Umbilical cord (tissue), 2 donors: ENCODE results near the gene EMC10. TPM values are rescaled to one million over a fixed set of nuclear protein-coding genes. Genes with fewer than 3 reads are reported as not detected.
"Not testable (repeated sequence)": the region's sequence is repeated elsewhere in the genome, so short reads cannot be mapped to it uniquely, and the experiment has no call there.

ENCODE experiments used
- DNase-seq: peaks from one replicate; pipeline ENCODE4 v3.0.0-alpha.2; 2015; ENCODE audit warnings: low spot score
- total RNA-seq: library from RNA; depleted of rRNA; stranded (reverse); fragments of >200 nt; gene quantifications from one replicate; pipeline ENCODE4 v1.2.3, GENCODE V29; 2014; ENCODE audit warnings: low replicate concordance; ENCODE audit not compliant: insufficient read depth

EMC10 gene
- total RNA-seq, 1 donor from 2014 or later = 37.1 TPM

DNA sequence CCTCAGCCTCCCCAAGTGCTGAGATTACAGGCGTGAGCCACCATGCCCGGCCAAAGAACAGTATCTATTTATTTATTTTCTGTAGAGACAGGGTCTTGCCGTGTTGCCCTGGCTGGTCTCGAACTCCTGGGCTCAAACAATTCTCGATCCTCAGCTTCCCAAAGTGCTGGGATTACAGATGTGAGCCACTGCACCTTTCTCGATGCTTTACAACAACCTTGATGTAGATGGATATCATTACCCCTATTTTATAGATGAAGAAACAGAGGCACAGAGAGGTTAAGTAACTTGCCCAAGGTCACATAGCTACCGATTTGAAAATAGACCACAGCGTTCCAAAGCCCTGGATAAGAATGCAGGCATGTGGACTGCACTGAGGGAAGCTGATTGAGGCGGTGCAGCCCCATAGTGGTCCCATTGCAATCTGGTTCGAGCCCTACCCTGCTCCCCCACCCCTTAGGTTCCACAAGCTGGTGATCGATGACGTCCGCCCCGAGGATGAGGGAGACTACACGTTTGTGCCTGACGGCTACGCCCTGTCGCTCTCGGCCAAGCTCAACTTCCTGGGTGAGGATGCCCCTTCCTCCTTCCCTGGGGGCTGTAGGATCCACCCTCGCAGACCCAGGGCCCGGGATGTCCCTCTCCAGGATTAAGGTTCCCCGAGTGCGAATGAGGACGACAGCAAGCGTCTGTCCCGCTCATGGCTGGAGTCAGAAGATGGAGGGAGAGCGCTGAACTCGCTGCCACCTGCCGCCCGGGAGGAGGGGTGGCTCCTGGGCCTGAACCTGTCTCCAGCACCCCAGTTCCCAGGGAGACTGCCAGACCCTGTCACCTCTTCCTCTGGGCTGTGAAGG lies 25.7 kb upstream of the EMC10 start:
- no peak for DNase-seq

DNA sequence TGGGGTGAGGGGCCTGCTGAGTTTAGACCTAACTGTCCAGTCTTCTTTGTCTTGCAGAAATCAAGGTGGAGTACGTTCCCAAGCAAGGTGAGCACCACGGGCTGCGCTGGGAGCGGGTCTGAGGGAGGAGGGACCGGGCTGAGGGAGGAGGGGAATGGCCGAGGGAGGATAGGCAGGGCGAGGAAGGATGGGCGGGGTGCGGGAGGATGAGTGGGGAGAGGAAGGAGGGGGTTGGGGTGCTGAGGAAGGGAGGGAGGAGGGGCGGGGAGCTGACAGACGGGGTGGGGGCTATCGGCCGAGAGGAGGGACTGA lies 25.1 kb upstream of the EMC10 start:
- no peak for DNase-seq

DNA sequence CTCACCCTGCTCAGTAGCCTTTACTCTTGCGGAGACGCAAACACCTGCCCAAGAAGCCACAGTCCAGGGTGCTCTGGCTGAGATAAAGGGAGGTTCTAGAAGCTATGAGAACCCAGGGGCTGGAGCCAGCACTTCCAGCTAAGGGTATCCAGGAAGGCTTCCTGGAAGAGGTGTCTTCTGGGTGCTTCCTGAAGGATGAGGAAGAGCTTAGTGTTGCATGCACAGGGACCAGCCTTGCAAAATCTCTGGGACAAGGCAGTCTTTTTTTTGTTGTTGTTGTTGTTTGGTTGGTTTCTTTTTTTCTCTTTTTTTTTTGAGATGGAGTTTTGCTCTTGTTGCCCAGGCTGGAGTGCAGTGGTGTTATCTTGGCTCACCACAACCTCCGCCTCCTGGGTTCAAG lies 23.1 kb upstream of the EMC10 start:
- DNase-seq = no peak

DNA sequence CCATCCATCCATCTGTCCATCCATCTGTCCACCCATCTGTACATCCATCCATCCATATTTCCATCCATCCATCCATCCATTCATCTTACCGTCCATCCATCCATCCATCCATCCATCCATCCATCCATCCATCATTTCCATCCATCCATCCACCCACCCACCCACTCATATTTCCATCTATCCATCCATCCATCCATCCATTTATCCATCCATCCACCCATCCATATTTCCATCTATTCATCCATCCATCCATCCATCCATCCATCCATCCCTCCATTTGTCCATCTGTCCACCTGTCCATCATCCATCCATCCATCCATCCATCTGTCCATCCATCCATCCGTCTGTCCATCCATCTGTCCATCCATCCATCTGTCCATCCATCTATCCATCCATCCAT lies 20.3 kb upstream of the EMC10 start:
- no peak for DNase-seq

DNA sequence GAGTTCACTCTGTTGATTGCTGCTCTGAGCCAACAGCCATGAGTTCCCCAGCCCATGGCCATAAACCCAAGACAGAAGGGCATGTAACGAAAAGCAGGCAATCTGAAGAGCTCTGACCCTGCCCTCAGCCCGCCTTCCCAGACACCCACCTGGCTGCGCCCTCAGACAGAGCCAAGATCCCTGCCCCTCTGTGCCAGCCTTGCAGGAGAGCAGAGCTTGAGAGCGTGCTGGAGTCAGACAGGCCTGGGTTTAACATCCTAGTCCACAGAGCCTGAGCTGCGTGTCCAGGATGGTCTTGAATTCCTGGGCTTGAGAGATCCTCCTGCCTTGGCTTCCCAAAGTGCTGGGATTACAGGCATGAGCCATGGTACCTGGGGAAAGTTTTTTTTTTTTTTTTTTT lies 19.0 kb upstream of the EMC10 start:
- DNase-seq = no peak

DNA sequence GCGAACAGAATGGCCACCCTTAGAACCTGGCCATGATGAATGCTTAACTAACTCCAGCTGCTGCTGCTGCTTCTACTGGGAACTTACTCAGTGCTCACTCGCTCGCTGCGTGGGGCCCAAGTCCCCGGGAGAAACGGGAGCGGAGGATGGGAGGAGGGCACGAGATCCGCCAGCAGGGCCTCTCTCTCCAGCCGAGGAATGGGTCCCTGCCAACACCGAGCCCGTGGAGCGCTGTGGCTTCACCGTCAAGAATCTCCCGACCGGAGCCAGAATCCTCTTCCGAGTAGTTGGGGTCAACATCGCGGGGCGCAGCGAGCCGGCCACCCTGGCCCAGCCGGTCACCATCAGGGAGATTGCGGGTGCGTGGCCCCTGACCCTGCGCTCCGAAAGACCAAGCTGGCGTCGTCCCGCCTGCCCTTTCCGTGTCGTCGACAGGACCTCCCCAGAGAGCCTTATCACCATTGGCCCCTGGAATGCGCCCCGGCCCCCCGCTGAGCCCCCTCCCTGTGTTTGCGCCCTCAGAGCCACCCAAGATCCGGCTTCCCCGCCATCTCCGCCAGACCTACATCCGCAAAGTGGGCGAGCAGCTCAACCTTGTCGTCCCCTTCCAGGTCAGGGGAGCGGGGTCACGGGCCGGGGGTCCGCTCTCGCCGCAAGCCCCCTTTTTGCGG lies 17.8 kb upstream of the EMC10 start:
- DNase-seq = peak; percentile 55

DNA sequence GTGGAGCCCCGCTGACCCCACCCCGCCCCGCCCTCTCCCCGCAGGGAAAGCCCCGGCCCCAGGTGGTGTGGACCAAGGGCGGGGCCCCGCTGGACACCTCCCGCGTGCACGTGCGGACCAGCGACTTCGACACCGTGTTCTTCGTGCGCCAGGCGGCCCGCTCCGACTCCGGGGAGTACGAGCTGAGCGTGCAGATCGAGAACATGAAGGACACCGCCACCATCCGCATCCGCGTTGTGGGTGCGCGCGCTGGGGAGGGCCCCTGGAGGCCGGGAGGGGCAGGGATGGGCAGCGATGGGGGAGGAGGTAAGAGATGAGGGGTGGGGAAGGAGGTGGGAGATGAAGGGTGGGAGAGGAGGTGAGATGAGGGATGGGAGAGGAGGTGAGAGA lies 17.2 kb upstream of the EMC10 start:
- DNase-seq = no peak

DNA sequence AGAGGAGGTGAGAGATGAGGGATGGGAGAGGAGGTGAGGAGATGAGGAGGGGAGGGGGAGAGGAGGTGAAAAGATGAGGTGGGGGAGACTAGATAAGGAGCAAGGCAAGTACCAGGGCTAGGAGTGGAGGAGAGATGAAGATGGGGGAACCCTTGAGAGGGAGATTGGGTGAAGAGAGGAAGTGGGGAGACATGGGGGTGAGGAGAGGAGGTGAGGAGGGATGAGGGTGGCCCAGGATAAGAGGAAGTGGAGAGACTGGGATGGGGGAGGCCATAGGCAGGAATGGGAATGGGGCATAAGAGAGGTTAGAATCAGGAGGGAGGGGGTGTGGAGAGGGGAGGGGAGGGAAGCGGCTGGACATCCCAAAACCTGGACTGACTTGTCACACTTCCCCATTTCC lies 16.7 kb upstream of the EMC10 start:
- DNase-seq = no peak

DNA sequence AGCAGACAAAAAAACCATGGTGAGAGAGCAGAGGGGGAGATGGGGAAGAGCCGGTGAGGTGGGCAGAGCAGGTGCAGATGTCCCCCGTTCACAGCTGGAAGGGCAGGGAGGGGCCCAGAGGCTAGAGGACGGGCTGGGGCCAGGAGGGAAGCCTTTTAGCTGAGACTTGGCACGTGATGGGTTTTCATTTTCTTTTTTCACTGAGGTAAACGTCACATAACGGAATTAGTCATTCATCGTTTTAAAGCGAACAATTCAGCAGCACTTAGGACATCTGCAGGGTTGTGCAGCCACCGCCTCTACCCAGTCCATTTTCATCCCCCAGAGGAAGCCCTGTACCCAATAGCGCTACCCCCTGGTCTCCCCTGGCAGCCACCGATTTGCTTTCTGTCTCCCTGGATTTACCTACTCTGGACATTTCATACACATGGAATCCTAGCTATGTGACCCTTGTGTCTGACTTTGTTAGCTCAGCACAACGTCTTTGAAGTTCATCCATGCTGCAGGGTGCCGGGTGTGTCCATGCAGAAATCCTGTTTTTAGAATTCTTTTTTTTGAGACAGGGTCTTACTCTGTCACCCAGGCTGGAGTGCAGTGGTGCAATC lies 16.0 kb upstream of the EMC10 start:
- DNase-seq = peak; percentile 12

DNA sequence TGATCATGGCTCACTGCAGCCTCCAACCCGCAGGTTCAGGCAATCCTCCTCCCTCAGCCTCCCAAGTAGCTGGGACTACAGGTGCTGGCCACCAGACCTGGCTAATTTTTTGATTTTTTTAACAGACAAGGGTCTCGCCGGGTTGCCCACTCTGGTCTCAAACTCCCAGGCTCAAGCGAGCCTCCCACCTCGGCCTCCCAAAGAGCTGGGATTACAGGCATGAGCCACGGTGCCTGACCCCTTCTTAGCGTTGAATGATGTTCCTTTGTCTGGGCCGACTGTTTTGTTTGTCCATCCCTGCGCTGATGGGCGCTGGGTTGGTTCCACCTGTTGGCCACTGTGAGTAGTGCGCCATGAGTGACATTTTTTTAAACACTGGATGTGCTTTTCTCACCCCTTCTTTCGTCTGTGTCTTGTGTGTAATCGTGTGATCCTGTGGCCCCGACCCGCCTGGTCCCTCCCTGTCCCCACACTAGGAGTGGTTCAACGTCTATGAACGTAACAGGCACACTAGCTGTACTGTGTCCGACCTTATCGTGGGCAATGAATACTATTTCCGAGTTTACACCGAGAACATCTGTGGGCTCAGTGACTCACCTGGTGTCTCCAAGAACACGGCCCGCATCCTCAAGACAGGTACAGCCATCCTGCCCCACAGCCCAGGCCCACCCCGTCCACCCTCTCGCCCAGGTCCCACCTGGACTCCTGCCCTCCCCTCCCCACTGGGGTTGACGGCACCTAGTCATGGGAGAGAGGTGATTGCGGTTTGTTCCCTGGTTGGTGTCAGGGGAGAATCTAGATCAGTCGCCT lies 15.0 kb upstream of the EMC10 start:
- DNase-seq = peak; percentile 43

DNA sequence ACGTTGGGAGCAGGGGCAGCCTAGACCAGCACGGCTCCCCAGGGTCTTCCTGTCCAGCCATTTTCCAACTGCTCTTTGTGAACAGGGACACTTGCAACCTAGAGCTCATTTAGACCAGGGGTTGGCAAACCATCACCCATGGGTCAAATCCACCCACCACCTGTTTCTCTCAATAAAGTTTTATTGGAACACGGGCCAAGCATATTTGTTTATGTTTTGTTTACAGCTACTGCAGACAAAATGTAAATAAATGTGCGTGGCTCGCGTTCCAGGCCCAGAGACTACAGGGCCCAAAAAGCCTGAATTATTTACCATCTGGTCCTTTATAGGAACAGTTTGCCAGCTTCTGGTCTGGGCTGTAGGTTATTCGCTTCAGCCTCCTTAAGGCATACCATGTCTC lies 13.3 kb upstream of the EMC10 start:
- no peak for DNase-seq

DNA sequence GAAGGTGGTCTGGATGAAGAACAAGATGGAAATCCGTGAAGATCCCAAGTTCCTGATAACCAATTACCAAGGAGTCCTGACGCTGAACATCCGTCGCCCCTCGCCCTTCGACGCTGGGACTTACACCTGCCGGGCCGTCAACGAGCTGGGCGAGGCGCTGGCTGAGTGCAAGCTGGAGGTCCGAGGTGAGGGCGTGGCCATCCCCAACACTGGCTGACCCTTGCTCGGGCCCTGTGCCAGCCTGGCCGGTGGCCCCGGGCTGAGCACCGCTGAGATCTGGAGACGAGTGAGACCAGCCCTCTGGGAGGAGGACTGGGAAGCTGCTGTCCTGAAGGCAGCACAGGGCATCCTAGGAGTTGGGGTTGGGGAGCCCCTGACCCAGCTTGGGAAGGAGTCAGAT lies 12.0 kb upstream of the EMC10 start:
- no peak for DNase-seq

DNA sequence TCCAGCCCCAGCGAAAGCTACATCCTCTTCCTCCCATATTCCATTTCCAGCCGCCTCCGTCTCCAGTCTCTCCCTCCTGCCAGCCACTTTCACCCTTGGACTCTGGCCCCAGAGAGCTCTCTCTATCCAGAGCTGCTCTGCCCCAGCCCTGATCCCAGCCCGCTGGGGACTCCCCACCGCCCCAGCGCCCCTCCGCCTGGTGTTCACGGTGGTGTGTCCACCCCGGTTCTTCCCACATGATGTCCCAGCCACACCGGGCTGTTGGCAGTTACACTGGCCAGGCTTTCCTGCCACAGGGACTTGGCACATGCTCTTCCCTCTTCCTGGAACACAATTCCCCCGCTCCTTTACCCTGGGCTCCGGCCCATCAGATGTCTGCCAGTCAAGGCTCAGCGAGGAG lies 11.3 kb upstream of the EMC10 start:
- no peak for DNase-seq

DNA sequence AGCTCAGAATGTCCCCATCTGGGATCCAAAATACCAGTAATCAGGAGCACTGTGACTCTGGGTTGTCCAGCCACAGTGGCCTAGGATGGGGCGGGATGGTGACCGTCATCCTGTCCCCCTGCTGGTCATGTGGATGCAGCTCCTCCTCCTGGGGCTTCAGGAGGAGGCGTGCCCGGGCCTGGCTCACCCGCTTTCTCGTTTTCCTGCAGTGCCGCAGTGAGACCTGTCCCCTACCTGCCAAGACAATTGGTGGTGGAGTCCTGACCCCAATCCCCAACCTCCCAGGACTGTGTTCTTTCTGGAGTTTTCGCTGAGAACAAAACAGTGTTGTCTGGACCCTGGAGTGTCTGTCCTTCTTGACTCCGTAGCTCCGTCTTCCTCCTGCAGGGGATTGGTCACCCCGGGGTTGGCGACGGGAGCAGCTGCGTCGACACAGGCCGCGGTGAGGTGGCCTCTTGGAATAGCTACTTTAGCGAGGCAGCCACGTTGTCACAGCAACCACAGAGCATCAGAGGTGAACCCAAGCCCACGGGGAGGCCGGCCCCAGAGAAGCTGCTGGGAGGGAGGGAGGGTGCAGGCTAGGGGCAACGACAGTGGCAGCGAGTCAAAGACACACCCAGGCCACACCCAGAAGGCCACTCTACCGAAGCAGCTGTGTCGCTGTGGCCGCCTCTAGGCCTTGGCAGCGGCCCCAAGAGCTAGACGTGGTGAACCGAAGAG lies 10.2 kb upstream of the EMC10 start:
- DNase-seq = no peak

DNA sequence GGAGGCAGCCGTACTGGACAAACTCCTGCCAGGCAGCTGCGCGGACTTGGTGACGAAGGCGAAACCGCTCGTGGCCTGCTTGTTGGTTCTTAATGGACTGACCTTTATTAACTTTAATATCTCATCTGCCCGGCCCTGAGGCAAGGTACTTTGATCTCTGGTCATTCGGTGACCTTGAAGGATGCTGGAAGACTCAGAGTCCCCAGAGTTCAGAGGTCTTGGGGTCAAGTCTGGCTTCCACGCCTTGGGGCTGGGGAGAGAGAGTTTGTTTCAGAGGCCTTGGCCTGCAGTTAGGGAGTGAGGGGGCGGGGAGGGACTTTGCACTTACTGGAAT lies 9.6 kb upstream of the EMC10 start:
- DNase-seq = no peak

DNA sequence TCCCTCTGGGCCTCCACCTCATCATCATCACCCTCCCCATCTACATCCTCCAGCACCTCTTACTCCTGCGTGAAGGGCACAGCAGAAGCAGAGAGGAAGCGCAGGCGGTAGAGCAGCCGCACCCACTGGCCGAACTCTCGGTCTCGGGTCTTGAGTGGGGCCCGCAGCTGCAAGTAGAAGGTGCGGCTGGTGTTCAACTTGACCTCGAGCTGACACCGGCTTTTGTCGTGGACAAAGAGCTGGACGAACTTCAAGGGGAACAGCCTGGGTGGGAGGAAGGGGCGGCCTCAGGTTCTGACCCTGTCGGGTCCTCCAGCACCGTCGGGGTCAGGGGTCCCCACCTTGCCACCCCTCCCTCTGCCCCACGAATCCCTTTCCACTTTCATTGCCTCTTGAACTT lies 8.7 kb upstream of the EMC10 start:
- DNase-seq = no peak

DNA sequence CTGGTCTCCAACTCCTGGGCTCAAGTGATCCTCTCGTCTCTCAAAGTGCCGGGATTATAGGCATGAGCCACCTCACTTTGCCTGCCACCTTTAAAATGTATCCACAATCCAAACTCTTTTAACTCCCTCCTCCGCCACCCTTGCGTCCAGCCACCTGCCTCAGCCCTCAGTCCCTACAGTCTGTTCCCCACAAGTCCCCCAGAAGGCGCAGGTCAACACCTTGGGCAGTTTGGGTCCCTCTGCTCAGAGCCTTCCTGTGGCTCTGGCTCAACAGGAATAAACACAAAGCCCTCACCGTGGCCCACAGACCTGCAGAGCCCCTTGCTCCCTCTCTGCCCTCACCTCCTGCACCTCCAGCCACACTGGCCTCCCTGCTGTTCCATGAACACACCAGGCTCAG lies 7.5 kb upstream of the EMC10 start:
- no peak for DNase-seq

DNA sequence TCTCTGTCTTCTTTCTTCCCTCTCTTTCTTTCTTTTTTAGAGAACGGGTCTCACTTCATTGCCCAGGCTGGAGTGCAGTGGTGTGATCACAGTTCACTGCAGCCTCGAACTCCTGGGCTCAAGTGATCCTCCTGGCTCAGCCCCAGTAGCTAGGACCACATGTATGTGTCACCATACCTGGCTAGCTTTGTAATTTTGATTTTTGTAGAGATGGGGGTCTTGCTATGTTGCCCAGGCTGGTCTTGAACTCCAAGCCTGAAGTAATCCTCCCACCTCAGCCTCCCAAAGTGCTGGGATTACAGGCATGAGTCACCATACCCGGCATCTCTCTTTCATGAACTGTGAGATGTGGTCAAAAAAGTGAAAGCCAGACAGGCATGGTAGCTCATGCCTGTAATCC lies 3.0 kb upstream of the EMC10 start:
- not testable (repeated sequence) for DNase-seq

DNA sequence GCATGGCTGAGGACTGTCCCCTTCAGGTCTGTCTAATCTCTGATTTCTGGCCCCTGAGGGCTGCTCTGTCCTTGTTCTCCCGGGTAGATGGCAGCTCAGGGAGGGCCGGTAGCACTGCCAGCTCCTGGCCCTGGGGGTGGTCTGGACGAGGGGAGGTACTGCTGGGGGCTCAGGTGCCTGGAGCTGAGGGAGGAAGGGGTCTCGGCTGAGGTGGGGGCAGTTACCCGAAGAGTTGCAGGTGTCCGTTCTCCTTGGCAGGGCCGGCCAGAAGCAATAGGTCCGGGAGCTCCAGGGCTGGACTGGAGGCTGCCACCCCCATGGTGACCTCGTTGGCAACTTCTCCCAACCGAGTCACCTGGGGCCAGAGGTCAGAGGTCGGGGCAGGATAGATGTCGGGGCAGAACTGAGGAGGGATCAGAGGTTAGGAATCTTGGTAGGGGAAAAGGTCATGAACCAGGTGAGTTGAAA lies 1.2 kb upstream of the EMC10 start:
- DNase-seq = no peak

DNA sequence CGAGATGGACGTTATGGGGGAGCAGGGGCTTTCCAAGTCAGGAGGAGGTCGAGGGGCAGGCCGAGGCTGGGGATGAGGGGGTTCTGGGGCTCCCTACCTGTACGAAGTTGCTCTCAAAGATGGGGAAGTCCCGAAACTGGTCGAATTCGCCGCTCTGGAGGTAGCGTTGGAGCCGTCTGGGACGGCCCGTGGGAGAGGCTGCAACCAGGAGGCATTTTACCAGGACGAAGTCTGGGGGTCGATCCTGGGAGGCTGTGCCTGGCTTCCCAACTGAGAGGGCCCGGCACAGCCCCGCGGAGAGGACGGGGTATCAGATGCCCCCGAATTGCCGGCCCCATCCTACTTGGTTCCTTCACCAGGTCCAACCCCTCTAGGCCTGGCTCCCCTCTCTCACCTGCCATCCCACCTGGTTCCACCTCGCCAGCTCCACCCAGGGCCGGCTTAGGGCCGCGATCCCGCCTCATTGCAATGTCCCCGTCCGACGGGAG lies 527 bp upstream of the EMC10 start:
- DNase-seq = no peak

DNA sequence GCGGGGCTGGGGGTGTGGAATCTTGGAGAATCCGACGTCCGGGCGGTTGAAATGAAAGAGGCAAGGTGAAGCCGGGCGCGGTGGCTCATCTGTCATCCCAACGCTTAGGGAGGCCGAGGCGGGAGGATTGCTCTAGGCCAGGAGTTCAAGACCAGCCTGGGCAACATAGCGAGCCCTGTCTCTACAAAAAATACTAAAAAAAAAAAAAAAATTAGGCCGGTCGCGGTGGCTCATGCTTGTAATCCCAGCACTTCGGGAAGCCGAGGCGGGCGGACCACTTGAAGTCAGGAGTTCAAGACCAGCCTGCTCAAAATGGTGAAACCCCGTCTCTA lies 566 bp downstream of the EMC10 start:
- no peak for DNase-seq
